ENCODE measurements around the gene GLI2.

Gene GLI2

DNA sequence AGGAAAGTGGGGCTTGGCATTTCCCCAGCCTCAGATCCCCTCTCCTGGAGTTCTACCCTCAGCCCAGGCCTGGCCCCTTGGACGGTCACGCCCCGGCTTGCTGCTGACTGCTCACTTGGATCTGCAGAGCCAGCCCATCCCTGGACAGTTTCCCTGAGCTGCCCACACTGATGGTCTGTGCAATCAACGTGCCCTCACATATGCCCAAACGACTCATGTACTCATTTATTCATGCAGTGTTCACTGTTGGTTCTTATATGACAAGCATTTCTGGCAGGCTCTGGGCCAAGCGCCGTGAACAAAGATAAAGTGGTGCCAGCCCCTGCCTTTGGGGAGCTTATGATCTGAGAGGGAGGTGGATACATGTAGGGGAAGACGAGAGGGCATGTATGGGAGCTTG is 20.3 kb upstream of the GLI2 start:
- H3K4me3 ChIP-seq (ENCODE audit: low read depth, low read length) = no peak overlapping the region
- in situ Hi-C loops (cut with HindIII; ENCODE audit: low sequenced_read_pairs) = no loop called here
- TF ChIP-seq, protein P1, sequence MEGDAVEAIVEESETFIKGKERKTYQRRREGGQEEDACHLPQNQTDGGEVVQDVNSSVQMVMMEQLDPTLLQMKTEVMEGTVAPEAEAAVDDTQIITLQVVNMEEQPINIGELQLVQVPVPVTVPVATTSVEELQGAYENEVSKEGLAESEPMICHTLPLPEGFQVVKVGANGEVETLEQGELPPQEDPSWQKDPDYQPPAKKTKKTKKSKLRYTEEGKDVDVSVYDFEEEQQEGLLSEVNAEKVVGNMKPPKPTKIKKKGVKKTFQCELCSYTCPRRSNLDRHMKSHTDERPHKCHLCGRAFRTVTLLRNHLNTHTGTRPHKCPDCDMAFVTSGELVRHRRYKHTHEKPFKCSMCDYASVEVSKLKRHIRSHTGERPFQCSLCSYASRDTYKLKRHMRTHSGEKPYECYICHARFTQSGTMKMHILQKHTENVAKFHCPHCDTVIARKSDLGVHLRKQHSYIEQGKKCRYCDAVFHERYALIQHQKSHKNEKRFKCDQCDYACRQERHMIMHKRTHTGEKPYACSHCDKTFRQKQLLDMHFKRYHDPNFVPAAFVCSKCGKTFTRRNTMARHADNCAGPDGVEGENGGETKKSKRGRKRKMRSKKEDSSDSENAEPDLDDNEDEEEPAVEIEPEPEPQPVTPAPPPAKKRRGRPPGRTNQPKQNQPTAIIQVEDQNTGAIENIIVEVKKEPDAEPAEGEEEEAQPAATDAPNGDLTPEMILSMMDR (IDR thresholded peaks at IDR 0.05; ENCODE audit: low read depth, low read length) = no peak
- DNase-seq (ENCODE audit: low read depth, low spot score) = no peak

DNA sequence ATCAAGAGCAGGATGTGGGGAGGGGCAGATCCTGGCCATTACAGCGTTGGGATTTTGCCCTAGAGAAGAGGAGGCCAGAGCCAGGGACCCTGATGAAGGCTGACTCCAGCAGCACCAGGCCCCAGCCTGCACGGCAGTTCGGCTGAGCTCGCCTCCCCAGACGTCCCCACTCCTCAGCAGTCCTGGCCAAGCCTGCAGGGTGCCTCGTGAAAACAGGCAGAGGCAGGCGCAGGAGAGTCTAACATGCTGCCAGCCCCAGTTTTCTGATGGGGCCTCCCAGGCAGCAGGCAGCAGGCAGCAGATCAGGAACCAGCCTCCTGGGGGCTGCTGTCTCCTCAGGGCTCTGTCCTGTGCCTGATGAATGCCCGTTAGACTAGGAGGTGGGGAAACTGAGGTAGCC is 19.7 kb upstream of the GLI2 start:
- TF ChIP-seq, protein P1 (IDR thresholded peaks at IDR 0.05; ENCODE audit: low read depth, low read length) = no peak
- no peak overlapping the region for H3K4me3 ChIP-seq (ENCODE audit: low read depth, low read length)
- no peak for DNase-seq (ENCODE audit: low read depth, low spot score)
- in situ Hi-C loops (cut with HindIII; ENCODE audit: low sequenced_read_pairs) = no loop called here

DNA sequence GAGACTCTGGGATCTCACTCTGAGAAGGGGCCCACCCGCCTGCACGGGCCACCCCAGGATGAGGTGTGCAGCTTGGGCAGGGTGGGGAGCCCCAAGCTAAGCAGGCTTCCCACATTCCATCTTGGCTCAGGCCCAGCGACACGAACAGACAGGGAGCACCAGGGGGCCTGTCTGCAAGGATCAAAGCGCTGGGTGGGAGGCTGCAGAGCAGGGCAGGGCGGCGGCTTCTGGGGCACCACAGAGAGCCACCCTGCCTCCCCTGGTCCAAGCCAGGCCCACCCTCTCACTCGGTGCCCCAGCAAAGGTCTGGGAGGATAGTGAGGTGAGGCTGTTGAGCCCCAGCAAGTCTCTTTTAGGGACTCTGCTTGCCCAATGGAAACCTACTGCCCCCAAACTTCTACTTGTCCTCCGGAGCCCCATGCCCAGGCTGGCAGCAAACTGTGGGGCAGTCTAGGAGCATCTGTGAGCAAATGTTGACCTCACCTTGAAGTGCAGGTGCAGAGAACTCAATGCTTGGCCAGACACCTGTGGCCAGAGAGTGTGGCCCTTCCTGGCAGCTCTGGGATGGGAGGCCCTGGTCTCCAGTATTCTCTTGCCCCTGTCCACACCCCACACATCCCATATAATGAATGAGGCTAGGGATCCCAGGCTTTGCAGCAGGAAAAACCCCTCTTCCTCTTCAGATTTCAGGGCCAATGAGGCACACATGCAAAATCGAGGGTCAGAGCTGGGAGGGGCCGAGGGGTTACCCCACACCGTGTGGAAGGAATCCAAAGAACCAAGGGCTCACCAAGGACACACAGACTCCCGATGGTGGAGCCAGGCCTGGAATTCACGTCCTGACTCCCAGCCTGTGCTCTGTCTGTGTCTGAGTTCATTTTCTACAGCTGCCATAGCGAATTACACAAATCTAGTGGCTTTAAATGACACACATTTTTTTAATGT is 18.8 kb upstream of the GLI2 start:
- in situ Hi-C loops (cut with HindIII; ENCODE audit: low sequenced_read_pairs) = no loop called here
- no peak for DNase-seq (ENCODE audit: low read depth, low spot score)

DNA sequence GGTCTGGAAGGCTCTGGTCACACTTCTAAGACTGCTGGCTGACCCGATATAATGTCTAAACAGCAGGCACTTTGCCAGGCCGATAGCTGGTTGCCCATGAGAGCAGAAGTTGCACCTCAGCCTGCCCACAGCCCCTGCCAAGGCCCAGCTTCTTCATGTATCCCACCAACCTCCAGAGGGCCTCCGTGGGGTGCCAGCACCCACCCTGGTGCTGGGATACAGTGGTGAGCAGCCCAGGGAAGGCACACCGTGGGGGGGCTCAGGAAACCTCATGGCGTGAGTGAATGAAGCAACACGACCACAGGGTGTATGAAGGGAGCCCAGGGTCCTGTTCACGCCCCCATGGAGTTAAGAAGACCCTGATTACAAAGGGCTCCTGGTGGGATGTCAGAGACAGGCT is 16.2 kb upstream of the GLI2 start:
- H3K4me3 ChIP-seq (ENCODE audit: low read depth, low read length) = no peak overlapping the region
- DNase-seq (ENCODE audit: low read depth, low spot score) = no peak
- TF ChIP-seq, protein P1 (IDR thresholded peaks at IDR 0.05; ENCODE audit: low read depth, low read length) = no peak
- in situ Hi-C loops (cut with HindIII; ENCODE audit: low sequenced_read_pairs) = no loop called here

More for the DNA sequence above, 18.8 kb upstream of the GLI2 start:
- TF ChIP-seq, protein P1 (IDR thresholded peaks at IDR 0.05; ENCODE audit: low read depth, low read length) = no peak
- H3K4me3 ChIP-seq (ENCODE audit: low read depth, low read length) = no peak overlapping the region

DNA sequence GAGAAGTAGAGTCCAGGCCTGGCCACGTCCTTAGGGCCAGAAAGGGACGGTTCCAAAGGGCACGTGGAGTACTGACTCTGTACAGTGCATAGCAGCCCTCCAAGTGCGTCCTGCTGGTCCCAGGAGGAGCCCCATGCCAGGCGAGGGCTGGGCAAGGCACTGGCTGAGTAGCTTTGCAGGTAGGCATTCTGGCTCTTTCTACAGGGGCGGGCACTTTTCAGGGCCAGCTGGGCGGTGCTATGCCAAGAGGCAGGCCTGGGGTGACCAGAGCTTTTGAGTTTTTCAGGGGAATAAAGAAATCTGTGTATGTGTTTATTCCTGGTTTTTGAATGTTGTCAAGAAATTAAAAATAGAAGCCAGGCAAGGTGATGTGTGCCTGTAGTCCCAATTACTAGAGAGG is 15.4 kb upstream of the GLI2 start:
- no peak for DNase-seq (ENCODE audit: low read depth, low spot score)
- TF ChIP-seq, protein P1 (IDR thresholded peaks at IDR 0.05; ENCODE audit: low read depth, low read length) = no peak
- H3K4me3 ChIP-seq (ENCODE audit: low read depth, low read length) = no peak overlapping the region
- in situ Hi-C loops (cut with HindIII; ENCODE audit: low sequenced_read_pairs) = no loop called here

DNA sequence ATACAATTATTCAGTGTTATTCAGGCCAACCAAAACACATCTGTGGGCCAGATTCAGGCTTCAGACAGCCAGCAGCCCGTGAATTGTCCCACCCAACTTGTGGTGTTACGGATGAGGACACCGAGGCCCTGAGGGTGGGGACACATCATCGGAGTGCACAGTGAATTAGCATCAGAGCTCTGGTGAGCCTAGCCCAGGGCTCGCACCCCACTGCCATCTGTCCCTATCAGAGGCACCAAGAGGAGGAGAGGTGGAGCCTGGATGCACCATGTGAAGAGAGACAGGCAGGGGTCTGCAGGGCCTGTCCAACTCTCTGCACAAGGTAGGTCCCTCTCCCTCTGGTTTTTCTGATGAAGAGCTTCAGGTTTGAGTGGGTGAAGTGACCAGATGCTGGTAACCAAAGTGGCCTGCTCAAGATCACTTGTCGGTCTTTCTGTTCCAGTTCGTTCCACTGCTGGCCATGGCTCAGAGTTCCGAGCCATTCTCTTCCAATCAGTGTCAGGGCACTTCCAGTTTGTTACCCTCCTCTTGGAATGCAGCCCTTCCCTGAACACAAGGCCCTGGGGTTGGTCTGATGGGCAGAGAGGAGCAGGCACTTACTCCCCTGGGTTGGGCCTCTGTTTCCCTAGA is 14.8 kb upstream of the GLI2 start:
- H3K4me3 ChIP-seq (ENCODE audit: low read depth, low read length) = no peak overlapping the region
- TF ChIP-seq, protein P1 (IDR thresholded peaks at IDR 0.05; ENCODE audit: low read depth, low read length) = no peak
- DNase-seq (ENCODE audit: low read depth, low spot score) = no peak
- in situ Hi-C loops (cut with HindIII; ENCODE audit: low sequenced_read_pairs) = no loop called here
